T-helper 2 cell (primary cell): ENCODE data around the gene BRICD5.
"Not testable (repeated sequence)": the region's sequence is repeated elsewhere in the genome, so short reads cannot be mapped to it uniquely, and the experiment has no call there.

Experiments
- DNase-seq, 5 experiments: peaks; one replicate each; pipeline versions ENCODE4 v3.0.0 to v3.0.0-alpha.2; 2012 to 2022
- total RNA-seq, 2 donors: gene quantifications; one replicate each; lab custom pipeline; 2026; lab: John Stamatoyannopoulos, UW

Gene BRICD5
- total RNA-seq = 1.1 to 5.3 reads per million in 2 donors

DNA sequence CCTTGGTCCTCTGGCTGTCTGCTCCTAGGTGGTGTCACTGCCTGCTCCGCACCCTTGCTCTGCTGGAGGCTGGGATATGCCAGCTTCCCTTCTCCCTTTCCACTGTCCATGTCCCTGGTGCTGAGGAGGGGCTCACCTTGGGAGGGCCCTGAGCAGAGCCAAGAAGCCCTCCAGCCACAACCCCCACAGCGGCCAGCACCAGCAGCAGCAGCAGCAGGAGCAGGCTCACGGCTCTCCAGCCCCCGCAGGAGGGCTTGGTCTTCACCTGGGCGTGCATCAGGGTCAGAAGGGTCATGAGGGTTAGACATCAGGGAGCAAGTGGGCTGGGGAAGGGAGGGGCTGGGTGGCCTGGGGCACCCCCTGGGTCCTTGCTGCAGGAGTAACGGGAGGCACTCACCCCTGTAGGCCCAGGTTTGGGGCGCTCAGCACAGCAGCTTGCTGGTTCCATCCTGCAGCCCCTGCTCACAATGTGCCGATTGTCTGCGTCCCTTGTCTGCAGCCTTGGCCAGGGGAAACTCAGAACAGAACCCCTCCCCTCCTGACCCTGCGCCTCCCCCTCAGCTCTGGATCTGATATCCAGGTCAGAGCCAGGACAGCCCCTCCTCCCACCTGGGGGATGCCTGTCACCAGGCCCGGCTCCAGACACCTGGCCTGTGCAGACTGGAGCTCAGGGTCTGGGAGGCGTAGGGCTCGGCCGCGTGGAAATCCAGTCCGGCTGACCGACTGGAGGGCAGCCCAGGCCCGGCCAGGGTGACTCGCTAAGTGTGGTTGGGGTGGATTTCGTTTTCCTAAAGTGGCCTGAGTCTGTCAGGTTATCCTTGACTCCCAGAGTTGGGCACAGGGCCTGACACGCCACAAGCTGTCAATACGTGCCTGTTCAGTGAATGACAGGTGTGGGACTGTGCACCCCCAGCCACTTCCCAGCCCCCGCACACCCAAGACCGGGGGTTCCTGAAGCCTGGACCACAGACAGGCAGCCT, at the start of gene BRICD5:
TSS of gene BRICD5 (minus strand) at position 478 of the 980 bp plus-strand sequence. CDS start at position 448, 30 bp downstream.
- no peak for DNase-seq

DNA sequence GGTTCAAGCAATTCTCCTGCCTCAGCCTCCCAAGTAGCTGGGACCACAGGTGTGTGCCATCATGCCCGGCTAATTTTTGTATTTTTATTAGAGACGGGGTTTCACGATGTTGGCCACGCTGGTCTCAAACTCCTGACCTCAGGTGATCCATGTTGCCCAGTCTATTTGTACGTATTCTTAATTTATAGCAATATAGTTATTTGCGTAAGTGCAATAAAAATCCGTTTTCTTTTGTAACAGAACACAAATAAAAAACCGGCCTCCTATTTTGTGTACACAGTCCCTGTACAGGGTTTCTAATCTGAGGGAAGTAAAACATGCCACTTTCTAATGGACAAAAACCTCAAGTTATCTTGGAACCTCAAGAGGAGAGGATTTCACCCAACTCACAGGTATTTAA, 49.6 kb upstream of the BRICD5 start:
- DNase-seq = no peak

DNA sequence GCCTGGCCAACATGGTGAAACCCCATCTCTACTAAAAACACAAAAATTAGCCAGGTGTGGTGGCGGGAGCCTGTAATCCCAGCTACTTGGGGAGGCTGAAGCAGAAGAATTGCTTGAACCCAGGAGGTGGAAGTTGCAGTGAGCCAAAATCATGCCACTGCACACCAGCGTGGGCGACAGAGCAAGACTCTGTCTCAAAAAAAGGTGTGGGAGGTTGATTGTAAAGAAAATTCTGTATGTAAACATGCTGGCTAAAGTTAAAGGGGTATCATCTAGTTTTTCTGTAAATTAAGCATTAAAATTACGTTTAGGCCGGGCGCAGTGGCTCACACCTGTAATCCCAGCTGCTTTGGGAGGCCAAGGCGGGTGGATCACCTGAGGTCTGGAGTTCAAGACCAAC, 47.9 kb upstream of the BRICD5 start:
- not testable (repeated sequence) for DNase-seq

DNA sequence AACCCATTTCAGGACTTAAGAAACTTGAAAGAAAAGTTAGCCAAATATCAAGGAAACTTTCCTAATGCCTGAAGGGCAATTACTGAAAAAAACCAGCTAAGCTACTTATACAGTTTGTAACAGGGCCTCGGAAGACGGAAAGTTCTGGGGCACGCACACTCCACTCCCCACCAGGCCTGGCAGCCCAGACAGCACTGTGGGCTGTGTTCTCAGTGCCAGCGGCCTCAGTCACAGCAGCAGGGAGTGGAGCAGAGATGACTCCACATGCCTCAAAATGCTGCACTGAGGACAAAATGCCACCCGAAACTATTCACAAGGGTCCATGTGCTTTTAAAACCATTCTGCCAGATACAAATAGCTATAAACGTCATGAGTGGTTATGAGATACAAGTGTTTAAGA, 47.1 kb upstream of the BRICD5 start:
- no peak for DNase-seq

DNA sequence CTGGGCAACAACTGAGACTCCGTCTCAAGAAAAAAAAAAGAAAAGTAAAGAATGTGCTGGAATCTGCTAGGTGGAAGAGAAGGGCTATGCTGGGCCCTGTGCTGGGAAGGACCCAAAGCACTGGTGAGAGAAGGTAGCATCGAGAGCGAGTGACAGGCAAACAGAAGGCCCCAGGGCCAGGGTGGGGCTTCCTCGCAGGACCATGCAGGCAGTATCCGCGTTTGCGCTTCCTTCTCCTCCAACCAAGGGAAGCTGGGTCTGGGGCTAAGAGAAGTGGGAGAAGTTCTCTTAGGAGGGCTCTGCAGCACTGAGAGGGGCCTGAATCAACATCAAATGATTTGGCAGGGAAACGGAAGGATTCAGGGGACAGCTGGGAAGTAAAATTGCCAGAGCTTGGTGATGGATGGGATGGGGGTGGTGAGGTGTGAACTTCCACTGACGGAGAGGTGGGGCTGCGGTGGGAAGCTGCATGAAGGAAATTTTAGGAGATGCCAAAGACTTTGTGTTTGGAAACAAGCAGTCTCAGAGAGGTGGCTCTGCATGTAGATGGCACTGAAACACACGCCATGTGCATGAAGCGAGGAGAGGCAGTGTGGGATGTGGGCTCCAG, 46.0 kb upstream of the BRICD5 start:
- DNase-seq = no peak

DNA sequence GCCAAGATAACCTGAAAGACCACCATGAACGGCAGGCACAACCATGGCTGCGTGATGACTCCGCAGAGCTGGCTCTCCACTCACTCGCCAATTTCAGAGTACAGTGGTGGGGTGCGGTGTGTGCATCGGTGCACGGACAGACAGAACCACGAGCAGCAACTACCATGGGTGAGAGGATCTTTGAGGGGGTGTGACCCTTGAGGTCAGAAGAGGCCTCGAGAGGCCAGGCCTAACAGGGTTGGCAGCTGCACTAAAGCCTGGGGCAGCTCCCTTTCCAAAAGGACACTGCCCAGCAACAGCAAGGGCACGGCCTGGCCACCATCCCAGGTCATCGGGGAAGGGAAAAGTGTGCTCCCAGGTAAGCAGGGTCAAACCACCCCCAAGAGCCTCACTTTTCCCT, 42.6 kb upstream of the BRICD5 start:
- no peak for DNase-seq

DNA sequence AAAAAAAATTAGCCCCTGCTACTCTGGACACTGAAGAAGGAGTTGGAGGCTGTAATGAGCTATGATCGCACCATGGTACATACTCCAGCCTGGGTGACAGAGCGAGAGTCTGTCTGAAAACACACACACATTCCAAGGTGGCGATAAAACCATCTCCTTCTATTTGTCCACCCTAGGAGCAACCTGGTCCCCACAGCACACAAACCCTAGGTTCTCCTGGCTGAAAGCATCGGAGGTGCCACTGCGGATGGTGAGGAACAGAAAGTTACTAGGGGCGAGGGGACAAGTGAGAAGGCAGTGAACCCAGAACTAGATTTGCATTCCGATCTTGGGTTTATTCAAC, 42.1 kb upstream of the BRICD5 start:
- DNase-seq = no peak

DNA sequence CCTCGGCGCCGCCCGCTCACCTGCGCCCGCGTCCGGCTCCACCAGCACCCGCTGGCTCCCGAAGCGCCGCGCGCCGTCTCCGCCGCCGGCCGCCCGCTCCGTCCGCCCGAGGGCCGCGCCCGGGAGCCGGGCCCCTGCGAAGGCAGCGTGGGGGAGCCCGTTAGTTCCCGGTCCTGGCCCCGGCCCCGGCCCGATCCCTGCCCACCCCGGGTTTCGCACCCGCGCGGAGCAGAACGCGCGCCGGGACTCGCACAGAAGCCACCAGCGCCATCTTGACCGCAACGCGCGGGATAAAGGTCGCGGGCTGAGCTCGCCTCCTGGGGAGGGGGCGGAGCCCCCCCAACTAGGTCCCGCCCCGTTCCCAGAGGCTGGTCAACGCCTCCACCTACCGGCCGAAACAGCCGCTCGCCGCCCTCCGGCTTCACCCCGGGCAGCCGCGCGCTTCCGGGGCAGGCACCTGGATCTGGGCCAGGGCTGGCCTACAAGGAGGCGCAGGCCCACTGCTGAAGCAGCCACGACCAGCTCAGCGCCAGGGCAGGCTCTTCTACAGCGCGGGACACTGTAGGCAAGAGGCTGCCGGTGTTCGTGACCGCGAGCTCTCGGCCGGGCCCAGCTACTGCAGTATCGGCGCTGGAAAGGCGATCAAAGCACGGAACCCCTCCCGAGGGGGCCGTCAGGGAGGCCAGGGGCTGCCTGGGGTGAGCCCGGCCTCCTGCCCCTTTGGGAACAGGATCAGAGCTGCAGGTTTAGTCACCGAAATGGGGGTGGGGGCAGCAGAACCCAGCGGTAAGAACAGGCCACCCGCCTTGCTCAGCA, 40.8 kb upstream of the BRICD5 start, which contains the start of gene ECI1:
TSS of gene ECI1 (minus strand) at position 292 of the 816 bp plus-strand sequence. CDS start at position 271, 21 bp downstream.
- DNase-seq = peak; percentile 57 to 84 (median 67)

DNA sequence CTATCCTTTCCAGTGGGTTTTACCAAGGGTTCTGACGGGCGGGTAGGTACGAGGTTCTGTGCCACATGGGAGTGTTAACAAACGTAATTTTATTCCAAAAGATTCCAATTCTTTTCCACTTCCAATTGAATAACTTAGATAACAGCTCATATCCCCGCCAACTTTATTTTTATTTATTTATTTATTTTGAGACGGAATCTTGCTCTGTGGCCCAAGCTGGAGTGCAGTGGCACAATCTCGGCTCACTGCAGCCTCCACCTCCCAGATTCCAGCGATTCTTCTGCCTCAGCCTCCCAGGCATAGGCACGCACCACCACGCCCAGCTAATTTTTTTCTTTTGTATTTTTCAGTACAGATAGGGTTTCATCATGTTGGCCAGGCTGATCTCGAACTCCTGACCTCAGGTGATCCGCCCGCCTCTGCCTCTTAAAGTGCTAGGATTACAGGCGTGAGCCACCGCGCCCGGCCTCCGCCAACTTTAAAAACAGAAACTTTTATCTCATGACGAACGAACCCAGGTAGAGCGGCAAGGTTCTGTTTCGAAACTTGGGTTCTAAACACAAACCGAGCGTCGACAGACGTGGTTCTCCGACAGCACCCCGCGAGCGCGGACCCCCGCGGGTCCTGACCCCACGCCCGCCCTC, 40.1 kb upstream of the BRICD5 start:
- peak in 3 of 5 experiments; percentile 36 to 53 (median 40) for DNase-seq

DNA sequence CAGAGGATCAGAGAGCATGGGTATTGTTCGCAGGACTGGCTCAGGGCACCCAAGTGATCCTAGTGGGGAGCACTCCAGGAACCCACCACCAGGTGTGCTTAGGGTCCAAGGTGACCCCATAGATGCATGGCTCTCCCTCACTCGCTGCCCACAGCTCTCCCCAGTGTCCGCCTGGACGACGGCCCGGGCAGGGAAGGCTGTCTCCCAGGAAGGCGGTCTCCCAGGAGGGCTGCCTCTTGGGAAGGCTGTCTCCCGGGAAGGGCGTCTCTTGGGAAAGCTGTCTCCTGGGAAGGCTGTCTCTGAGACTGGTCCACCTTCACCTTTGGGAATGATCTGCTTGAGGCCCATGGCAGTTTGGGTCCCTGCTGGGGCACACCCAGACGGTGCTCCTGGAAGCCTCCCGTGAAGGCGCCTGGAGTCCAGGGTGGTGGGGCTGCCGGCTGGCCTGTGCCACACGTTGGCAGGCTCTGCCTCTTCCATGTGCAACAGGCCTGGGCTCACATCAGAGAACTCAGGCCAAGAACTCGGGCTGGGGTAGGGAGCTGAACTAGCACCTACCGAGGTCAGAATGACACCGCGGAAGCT, 35.7 kb upstream of the BRICD5 start:
- no peak for DNase-seq

DNA sequence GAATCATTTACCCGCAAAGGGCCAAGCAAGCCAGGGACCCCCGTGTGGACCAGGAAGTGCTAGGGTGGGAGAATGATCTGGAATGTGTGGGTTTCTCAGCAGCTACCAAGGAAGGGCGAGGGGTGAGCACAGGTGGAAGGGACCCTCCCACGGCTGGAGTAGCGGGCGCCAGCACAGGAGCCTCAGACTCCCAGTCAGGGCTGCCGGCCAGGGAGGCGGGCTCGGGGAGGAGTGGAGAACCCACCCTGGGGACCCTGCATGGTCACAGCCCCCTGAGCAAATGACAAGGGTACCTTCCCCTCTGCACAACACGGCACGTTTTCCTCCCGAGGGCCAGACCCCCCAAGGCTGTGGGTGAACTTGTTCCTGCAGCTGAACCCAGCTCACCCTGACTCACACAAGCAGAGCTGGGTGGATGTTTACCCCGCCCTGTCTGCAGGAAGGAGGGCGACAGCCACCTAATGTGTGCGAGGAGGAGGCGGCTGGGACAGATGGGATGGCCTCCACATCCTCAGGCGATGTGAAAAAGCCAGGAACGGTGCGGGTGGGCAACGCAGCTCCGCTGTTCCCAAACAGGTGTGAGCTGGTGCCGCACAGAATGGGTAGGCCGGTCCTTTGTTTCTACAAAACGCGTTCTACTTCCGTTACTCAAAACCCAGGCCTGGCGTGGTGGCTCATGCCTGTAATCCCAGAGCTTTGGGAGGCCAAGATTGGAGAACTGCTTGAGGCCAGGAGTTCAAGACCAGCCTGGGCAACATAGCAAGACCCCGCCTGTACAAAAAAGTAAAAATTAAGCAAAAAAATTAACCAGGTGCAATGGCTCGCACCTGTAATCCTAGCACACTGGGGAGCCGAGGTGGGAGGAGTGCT, 34.5 kb upstream of the BRICD5 start:
- no peak for DNase-seq

DNA sequence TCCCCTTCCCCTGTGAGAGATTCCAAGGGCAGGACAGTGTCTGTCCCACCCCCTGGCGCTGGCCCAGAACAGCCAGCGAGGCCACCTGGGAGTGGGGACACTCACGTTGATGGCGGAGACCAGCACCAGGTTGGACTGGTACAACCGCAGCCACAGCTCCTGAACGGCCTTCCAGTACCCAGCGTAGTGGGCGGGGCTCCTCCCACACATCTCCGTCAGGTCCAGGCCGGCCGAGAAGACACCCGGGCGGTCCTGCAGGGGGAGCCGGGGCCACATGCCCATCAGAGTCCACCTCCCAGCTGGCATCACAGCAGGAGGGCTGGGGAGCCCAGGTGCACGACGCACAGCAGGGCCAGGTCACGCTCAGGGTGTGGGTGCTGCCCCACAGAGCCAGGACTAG, 33.6 kb upstream of the BRICD5 start:
- no peak for DNase-seq

DNA sequence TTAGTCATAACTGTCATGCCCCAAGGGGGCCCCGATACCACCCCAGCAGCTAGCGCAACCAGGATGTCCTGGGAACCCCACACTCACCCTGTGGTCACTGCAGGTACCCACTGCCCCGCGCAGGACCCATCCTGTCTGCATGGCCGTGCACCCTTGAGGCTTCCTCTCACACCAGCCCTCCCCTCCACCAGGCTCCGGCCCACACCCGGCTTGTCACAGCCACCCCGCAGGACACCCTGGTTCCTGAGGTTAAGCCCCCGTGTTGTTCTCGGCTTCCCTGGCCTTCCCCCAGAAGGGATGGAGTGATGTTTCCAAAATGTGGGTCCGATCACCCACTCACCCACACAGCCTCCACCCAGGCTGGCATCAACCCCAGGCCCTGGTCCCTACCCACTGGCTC, 33.1 kb upstream of the BRICD5 start:
- DNase-seq = no peak

DNA sequence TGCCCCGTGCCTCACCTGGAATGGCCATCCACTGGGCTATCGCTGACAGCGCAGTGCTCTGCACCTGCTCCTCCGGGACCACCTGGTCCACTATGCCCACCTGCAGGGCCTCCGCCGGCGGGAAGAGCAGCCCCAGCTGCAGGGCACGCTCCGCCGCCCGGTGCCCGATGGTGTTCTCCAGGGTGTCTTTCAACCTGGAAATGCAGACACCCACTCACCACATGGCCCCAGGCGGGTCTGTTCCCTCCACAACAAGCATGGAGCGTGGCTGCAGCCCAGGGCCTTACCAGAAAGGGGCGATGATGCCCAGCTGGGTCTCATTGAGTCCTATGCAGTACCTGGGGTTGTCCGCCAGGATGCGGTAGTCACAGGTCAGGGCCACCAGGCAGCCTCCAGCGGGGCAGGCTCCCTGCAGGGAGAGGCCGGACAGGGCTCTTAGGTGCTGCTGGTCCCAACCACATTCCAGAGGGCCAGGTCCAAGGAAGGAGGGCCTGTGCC, 32.4 kb upstream of the BRICD5 start:
- DNase-seq = no peak

DNA sequence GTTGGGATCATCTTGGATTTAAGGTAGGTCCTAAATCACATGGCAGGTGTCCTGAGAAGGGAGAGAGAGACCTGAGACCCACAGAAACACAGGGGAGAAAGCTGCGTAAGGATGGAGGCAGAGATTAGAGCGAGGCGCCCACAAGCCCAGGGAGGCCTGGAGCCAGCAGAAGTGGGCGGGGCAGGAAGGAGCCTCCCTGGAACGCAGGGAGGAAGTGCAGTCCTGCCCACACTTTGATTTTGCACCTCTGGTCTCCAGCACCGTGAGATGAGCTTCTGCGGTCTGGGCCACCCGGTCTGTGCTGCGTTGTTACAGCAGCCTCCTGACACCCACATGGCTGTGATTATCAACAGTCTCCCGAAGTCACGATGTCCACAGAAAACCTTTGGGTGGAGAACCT, 31.9 kb upstream of the BRICD5 start:
- DNase-seq = no peak

DNA sequence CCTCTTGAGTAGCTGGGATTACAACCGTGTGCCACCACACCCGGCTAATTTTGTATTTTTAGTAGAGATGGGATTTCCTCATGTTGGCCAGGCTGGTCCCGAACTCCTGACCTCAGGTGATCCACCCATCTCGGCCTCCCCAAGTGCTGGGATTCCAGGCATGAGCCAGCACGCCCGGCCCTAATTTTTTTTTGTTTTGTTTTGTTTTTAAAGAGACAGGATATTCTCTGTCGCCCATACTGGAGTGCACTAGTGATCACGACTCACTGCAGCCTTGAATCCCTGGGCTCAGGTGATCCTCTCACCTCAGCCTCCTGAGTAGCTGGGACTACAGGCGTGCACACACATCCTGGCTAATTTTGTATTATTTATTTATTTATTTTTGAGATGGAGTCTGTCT, 29.7 kb upstream of the BRICD5 start:
- DNase-seq = not testable (repeated sequence)

DNA sequence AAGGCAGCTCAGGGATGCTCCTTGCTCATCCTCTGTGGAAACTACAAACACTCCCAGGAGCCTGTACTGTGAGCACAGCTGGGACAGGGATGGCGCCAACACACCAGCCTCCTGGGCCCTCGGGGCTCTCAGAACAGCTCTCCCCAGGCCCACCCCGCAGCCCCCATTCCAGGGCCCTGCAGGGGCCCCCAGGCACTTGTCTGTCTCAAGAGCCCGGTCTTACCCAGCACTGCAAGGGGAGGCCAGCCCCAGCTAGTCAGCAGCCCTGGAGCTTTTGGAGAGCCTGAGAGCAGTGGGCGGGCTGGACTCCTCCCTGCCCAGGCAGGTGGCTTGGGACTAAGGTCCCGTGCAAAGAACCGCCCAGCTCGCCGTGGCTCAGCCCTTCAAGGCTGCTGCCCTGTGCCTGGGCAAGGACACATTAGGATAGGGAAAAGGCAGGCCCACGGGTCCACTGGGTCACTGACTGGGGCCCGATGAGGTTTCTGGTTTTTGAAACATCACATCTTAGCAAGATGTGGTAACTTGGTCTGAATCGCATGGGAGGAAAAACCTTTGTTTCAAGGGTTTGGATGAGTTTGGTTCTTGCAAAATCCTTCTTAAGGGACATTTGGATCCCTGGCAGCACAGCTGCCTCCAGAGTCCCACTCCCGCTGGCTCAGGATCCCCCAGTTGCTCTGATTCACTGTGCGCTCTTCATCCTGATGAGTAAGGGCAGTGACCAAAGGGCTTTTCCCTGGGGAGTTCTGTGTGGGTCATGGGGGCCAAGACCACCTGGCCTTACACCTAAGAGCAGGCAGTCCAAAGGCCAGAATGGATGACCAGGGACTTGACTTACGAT, 28.4 kb upstream of the BRICD5 start:
- no peak for DNase-seq

DNA sequence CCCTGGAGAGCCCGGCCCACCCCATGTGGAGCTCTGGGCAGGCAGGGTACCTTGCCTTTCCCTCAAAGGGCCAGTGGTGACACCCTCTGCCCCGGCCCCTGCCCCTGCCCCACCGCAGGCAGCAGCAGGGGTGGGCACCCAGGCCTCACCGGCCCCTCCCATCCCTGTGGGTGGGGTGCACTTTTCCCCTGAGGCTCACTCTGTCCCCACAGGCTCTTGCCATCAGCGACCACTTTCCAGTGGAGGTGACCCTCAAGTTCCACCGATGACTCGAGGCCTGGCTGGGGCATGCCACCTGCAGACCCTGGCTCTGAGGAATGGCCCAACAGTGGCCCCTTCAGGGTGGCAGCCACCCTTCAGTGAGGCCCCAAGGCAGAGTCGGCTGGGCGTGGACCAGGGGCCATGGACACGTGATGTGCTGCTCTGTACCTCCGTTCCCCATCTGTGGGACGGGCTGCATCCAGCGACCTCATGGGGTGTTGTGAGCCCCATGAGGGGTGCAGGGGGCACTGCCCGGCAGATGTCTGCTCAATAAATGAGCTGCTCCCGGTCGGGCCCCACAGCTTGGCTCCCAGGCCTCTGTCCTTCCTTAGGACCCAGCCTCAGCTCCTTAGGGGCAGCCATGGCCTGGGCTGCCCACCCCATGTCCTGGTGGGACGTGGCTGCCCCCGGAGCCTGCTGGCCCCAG, 27.6 kb upstream of the BRICD5 start:
- DNase-seq = no peak

DNA sequence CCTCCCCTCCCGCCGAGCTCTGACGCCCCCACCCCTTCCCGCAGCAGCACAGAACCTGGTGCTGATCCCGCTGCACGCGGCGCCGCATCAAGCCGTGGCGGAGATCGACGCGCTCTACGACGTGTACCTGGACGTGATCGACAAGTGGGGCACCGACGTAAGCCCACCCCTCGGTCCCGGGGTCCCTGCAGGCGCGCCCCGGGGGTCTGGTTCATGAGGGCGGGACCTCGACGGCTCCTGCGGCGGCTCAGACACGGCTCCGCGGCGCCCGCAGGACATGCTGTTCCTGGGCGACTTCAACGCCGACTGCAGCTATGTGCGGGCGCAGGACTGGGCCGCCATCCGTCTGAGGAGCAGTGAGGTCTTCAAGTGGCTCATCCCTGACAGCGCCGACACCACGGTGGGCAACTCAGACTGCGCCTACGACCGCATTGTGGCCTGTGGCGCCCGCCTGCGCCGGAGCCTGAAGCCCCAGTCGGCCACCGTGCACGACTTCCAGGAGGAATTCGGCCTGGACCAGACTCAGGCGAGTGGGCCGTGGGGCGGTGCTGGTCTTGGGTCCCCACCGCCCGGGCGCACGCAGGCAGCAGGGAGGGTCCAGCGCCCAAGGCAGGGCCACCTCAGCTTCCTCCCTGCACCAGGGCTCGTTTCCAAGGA, 27.0 kb upstream of the BRICD5 start:
- no peak for DNase-seq
